Stromal cell of bone marrow (primary cell): Measurements from ENCODE around the gene TENM4.

Experiments
- DNase-seq: peaks from one replicate; pipeline ENCODE4 v3.0.0-alpha.2; 2012; ENCODE audit warnings: low read depth

TENM4 gene

DNA sequence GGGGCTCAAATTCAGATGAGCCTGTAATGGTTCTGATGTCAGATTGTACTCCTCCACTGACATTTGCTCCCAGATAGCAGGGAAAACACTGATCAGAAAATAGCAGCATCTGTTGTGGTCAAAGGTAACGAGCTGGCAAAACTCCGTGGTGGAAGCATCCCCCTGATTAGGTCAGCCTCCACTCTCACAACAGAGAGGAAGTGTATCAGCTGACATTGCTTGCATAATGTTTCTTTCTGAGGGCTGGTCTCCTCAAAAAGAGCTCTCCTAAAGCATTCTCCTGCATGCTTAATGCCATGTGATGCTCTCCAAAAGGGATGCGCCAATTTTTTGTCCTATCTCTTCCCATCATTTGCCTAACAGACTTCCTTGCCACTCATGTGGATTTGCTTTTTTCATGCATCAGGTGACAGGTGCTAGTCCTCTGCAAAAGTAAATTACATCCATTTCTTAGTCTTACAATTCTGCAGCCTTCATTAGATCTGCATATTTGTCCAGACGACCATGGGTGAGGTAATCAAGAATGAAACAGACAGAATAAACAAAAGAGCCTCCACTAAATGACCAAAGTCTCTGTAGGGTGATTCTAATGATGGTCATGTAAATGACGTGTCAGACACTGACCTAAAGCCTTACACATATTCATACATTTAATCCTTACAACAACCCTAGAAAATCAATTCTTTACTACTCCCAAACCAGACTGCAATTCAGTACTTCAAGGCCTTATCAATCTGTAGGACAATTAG is 6.4 kb upstream of the TENM4 start:
- no peak for DNase-seq

DNA sequence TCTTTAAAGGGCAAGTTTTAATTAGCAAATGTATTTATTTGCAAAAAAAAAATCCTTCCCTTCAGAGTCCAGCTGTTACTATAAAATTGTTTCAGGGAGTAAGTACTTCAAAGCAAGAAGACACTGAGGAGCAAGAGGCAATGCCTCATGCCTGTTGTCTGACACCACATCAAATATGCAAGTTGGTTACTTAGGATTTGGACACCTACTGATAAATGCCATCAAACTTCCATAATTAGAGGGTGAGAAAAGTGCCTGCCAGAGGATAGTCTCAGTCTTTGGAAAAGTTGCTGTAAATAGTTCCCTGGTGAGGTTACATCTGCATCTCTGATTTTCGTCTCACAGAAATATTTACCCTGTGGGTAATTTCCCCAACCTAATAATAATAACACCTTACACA is 4.1 kb upstream of the TENM4 start:
- DNase-seq: no peak

DNA sequence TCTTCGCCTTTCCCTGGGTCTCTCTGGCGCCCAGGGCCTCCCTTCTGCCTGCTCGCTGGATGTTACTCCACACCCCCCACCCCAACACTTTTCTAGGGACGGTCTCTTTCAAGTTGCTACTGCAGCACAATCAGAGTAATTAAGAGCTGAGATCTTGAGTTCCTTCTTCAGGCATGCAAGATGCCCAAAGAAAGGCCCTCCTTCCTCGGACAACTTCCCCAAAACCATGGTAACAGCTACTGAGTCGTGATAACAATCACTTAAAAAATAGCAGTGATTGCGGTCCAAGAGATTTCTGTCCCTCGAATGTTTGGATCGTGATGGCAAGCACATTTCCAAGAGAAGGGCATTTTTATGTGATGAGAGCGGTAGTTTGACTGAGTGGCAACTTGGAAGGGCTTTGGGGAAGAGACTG is 638 bp upstream of the TENM4 start:
- no peak for DNase-seq

DNA sequence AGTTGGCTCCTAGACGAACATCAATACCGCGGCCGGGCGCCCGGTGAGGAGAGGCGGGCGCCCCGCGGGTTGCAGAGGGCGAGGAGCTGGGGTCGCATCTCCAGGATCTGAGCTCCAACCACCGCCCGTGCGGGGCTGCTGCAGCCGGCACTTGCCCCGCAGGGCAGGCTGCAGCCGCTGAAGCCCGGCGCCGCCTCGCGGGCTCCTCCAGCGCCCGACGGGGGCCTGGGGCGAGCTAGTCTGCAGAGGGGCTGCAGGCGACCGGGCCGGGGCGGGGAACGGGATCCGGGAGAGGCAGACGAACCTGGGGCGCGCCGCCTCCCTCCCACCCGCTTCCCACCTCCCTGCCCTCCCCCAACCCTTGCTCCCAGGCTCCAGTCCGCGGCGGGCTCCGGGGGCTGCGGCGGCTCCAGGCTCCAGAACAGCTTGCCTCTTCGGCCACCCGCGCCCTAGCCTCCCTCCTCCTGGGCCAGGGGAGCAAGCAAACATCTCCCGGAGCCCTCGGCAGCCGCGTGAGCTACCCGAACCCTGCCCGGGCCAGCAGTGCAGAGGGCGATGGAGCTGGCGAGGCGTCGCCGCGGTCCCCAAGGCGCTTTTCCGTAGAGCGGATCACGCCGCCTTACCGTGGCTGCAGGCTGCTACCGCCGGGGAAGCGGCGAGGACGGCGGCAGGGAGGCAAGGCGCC is 802 bp downstream of the TENM4 start:
- no peak for DNase-seq

DNA sequence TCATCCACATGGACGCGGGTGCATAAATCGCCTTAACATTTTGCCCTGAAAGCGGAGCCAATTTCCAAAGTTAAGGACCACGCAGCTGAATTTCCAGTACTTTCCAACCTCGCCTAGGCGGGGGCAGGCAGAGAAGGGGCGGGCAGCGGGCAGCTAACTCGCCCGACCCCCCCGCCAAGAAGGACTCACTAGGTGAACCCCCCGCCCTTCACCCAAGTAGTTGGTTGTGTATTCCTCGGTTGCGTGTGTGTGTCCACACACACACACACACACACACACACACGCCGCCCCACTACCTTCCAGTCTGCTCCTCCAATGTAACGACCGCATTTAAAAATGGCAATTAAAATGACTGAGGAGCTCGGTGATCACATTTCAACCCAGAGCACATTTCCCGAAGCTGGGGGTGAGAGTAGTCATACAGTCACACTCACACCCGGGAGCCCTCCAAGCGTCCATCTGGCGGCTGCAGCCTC is 1.4 kb downstream of the TENM4 start:
- no peak for DNase-seq

DNA sequence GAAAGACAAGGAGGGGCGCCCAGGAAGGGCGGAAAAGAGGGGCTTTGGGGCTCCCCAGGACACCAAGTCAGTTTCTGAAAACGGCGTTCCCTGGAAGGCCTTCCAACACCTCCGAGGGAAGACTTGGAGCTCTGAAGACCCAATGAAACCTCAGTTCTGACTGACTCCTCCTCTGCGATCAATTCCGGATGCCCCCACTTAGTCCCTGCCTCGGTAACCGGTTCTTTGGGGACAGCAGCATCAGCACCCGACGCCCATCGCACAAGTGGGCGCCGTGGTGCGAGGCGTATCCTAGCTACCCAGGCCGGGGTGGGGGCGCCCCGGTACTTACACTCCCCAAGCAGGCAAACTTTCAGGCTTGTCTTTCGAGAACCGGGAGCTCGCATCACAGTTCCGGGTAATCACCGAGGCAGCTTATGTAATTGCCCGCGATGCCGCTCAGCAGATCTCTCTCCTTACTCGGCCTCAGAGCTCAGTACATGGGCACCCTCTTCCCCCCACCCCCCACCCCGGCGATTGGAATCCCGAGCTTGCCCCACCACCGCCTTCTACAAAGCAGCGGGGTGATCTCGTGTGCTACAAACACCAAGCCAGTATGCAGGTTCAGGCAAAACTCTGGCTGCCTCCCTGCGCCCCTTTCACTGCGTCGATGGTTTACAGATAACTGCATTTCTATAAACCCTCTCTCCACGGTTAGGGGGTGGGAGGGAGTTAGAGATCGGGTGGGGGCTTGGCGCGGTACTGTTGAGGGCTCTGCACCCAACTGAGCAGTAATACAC is 2.0 kb downstream of the TENM4 start:
- DNase-seq: no peak

DNA sequence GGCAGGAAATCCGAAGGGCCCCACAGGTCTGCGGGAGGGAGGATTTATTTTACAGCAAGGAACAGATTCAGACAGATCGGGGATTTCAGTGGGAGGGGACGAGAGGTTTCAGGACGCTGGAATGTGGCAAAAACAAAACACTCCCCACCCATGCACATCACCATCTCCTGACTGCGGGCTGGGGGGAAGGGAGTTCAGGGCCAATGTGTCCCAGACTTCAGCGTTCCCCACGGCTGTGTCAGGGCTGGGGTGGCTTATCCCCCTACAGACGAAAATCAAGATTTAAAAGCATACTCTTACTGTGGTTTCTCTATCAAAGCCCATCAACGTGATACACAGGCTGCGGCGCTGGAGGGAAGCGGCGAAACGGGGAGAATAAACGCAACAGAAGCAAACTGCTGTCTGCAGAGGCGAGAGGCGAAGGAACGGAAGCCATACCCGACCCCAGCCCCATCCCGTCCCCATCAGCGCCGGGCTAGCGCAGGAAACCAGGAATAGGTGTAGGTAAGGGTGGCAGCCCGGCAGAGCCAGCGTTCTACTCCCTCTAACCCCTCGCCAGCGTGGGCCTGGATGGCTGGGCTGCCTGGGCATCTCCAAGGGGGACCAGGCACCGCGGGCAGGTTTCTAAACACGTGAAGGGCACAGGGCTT is 2.7 kb downstream of the TENM4 start:
- DNase-seq: no peak

DNA sequence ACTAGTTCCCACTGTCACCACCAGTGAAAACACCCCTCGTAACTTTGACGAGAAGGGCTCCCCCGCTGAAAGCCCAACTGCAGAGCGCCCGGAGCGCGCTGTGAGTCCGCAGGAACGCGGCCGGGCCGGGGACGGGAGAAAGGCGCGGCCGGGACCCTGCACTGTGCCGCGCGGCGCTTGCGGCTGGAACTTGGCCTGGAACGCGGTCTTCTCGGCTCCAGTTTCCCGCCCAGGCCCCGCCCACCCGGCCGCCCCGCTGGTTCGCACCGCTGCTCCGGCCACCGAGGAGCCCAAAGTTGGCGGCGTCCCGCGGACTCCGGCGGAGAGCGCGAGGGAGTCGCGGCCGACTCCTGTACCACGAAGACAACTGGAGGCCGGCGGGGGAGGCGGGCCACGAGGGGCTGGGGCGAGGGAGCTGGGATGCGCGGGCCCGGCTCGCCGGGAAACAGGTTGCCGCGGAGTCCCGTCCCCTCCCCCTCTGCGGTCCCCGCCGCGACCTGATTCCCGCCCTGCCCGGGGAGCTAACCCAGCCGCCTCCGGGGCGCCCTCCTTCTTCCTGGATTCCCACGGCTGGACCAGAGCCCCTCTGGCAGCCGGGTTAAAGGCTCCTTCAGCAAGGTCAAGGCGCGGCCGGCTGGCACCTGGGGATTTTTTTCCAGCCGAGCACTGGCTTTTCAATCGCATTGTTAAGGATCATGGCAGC is 3.4 kb downstream of the TENM4 start:
- no peak for DNase-seq

DNA sequence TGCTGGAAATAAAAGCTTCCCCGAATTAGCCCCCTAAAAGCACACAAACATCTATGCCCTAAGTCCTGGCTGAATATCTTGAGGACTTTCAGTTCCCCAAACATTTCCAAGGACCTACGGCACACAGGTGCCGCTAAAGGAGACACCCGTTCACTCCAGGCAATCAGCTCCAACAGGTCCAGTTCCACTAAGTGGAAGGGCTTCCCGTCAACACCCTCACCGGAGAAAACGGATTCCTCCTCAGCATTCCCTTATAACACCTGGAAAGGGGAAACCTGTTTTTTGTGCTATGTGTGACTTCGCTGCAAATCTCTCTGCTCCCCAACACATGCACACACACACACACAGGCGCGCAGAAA is 3.9 kb downstream of the TENM4 start:
- no peak for DNase-seq

DNA sequence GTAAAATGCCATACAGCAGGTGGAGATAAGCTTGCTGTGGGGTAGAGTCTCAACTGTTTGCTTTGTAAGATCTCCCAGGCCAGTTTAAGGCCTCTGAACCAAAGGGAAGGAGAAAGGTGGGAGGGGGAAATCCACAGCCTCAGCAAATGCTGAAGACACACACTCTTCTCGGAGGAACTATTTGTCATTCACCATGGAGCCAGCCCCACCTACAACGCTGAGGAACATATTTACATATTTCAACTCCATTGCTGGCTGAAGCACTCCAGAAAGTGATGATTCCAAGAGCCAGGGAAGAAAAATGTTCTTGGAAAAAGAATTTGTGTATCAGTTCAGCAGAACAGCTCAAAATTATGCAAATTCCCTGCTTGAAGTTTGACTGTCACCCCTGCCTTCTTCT is 6.5 kb downstream of the TENM4 start:
- DNase-seq: no peak

DNA sequence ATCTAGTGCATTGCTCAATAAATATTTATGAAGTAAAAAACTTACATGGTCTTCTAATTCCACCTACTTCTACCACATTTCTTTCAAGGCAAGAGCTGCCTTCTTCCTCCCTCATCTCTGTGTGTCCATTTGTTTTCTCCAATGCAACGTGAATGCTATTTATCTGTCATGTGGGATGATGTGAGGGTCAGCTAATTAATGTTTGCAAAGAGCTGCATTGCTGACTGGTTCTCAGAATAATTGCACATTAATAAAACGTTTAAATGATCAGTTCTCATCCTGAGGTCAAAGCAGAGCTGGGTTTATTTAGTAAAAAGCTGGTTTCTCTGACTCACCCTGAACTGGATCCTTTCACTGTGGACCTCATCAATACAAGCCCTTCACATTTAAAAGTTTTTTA is 8.7 kb downstream of the TENM4 start:
- no peak for DNase-seq

GRCh38 chr11:79431535-79431934 is 9.3 kb downstream of the TENM4 start:
- DNase-seq: no peak

DNA sequence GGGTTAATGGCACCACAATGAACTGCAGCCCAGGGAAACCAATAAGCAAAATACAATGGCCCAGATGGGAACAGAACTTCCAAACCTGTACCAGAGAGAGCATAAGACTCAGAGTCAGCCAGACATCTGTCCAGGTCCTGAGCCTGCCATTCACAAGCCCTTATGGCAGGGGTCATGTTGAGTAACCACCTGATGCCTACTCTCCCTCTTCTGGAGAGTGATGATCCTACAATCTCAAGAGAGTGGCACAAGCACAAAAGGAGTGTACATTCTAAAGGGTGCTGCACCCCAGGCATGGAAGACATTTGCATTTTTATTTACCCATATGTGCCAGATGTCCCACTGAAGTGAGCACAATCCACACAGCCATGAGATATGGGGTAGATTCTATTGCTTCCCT is 10.6 kb downstream of the TENM4 start:
- DNase-seq: no peak

DNA sequence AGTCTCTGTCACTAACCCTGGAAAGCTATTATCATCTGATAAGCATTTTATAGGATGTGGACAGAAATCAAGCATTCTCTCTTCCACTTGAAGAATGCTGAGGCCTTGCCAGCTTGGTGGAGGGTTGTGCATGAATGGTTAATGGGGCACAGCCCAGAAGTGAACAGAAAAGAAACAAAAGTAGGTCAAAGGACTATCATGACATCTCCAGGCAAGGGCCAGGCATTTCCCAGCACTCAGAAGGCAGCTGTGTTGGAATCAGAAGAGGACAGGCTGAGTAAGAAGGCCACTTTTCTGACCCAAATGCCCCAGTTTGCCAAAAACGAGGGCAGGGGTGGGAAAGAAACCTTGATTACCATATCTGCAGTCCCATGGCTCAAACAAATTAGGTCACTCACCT is 12.4 kb downstream of the TENM4 start:
- no peak for DNase-seq

DNA sequence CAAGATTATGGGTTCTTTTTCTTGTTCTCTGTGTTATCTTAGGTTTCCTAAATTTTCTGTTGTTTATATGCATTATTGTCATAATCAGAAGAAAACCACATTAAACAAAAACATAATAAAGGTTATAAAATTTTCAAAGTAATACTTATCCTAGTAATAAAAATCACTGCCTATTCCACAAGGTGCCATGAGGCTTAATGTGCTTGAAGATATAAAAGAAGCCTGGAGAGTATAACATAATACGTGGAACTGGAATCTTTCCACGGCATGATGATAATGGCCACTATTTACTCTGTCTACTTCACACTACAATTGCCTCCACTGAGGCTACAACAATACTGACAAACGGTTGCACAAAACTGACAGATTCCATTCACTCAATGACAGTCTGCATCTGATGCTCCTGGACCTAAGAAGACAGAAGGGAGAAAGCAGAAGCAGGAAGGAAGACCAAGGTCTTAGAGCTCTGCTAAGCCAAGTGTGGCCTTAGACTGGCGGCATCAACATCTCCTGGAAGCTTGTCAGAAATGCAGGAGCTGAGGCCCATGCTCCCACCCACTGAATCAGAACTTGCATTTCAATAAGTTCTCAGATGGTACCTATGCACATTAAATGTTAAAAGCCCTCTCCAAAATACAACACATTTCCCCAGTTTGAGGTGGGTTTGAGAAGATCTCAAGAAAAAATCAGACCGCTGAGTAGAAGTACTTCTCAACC is 13.1 kb downstream of the TENM4 start:
- DNase-seq: no peak

DNA sequence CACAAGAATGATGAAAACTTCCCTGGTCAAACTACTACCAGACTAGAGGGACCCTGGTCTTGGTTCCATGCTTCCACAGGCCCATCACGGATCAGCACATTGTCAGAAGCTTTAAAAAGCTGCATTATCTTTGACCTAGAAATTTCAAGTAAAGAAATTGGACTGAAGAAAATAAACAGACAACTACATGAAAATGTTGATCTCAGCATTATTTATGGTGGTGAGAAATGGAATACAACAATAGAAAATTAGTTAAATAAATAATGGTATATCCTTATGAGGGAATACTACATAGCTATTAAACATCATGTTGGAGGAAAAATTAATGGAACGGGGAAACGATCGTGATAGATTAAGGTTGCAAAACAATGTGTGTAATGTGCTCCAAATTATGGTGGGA is 13.7 kb downstream of the TENM4 start:
- no peak for DNase-seq

GRCh38 chr11:79425463-79425862 is 15.4 kb downstream of the TENM4 start:
- no peak for DNase-seq

- DNase-seq: no peak
Observed at GRCh38 chr11:79423736-79424135, 17.1 kb downstream of the TENM4 start.

- DNase-seq: no peak
Observed at GRCh38 chr11:79422866-79423265, 18.0 kb downstream of the TENM4 start.

GRCh38 chr11:79421820-79422219 is 19.0 kb downstream of the TENM4 start:
- no peak for DNase-seq

DNA sequence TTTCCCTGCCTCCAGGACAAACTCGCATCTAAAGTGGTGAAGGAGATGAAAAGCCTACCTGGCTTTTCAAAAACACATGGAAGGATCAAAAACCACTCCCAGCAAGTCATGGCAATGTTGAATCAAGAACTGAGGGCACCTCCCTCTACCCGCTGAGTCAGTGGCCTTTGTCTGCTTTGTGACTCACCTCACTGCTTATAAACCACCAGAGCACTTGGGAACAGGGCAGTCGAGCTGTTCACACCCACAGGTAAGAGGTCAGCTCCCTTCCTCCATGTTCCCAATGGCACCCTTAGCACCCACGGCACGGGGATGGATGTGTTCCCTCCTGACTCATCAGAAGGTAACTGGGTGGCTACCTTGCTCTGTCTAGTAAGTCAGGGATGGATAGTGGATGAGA is 21.7 kb downstream of the TENM4 start:
- no peak for DNase-seq
